Activated naive CD4-positive, alpha-beta T cell treated with anti-CD3 and anti-CD28 coated beads, Interleukin-2, amount 10 ng/mL, durations not matched to agents 7 days and 5 days (primary cell): Measurements from ENCODE around the gene PRRX2.
"Not testable (repeated sequence)": the region's sequence is repeated elsewhere in the genome, so short reads cannot be mapped to it uniquely, and the experiment has no call there.

ENCODE experiments used
- CTCF ChIA-PET: fragments of 350-600 bp; sonication (Branson Sonifier 250); formaldehyde crosslinking; loops from one replicate; lab custom pipeline; 2021; ENCODE audit warnings: antibody characterized with exemption; lab: Charles Lee
- DNase-seq: peaks from one replicate; pipeline ENCODE4 v3.0.0-alpha.2; 2020
- H3K27ac Mint-ChIP-seq: one replicate; pipeline ENCODE4 v1.8.0; 2021; ENCODE audit warnings: mild to moderate bottlenecking, moderate library complexity, mixed read lengths
- H3K27me3 Mint-ChIP-seq: one replicate; pipeline ENCODE4 v1.8.0; 2021; ENCODE audit warnings: mild to moderate bottlenecking, mixed read lengths
- H3K36me3 Mint-ChIP-seq: one replicate; pipeline ENCODE4 v1.8.0; 2021; ENCODE audit warnings: mixed read lengths
- H3K4me1 Mint-ChIP-seq: one replicate; pipeline ENCODE4 v1.8.0; 2021; ENCODE audit warnings: mixed read lengths
- H3K4me3 Mint-ChIP-seq: one replicate; pipeline ENCODE4 v1.8.0; 2021; ENCODE audit warnings: mild to moderate bottlenecking, moderate library complexity, mixed read lengths
- H3K9me3 Mint-ChIP-seq: one replicate; pipeline ENCODE4 v1.8.0; 2021; ENCODE audit warnings: mixed read lengths

Gene PRRX2

DNA sequence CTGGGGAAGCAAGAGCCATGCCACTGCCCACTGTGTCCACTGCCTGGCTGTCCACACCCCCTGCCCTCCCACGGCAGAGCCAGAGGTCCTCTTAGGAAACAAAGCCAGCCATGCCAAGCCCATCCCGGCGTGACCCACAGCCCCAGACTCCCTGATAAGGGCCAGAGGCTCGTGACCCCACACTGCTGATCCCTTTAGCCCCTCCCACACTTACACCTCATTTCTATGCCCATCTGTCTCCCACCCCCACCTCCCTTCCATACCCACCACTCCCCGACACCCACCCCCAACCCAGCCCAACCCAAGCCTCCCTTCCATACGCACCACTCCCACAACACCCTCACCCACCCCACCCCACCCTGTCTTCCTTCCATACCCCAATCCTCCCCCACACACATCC is 70.1 kb downstream of the PRRX2 start:
- CTCF ChIA-PET = interaction anchor here (1.0 to 5.1 kb wide), 2 partner anchors 9 to 48 kb away, joined by 5 to 87 read pairs; no protein-coding TSS in a partner anchor
- Mint-ChIP-seq H3K27ac (no peak overlapping the region), H3K4me3 (no peak overlapping the region), H3K27me3 (peaks cover 49% of the 10 kb centered on the region), H3K36me3 (no peaks in the 10 kb centered on the region), H3K4me1 (peaks cover 16% of the 10 kb centered on the region), H3K9me3 (no peaks in the 10 kb centered on the region)
- no peak for DNase-seq

DNA sequence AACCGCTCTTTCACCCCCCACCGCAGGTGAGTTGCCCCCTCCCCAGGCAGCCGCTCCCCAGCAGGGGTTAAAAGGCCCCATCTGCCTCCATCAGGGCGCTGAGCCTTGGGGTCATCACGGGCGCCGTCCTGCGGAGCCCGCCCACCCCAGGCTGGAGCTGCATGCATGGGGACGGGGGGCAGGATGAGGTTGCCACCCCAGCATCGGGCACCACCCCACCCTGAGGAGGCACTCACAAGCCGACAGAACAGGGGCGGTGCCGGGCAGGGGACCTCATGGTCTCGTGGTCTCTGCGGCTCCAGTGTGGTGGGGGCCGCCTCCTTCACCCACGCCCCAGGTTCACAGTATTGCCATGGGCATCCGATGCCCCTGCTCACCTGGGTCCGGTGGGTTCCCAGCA is 70.9 kb downstream of the PRRX2 start:
- Mint-ChIP-seq H3K9me3 (no peaks in the 10 kb centered on the region), H3K27ac (no peak overlapping the region), H3K4me3 (no peak overlapping the region), H3K27me3 (peaks cover 50% of the 10 kb centered on the region), H3K4me1 (peaks cover 16% of the 10 kb centered on the region), H3K36me3 (no peaks in the 10 kb centered on the region)
- DNase-seq = no peak
- CTCF ChIA-PET = interaction anchor here (1.0 to 5.1 kb wide), 3 partner anchors 10 to 116 kb away, joined by 3 to 87 read pairs (median 5); partner anchors contain the start of gene C9orf50

DNA sequence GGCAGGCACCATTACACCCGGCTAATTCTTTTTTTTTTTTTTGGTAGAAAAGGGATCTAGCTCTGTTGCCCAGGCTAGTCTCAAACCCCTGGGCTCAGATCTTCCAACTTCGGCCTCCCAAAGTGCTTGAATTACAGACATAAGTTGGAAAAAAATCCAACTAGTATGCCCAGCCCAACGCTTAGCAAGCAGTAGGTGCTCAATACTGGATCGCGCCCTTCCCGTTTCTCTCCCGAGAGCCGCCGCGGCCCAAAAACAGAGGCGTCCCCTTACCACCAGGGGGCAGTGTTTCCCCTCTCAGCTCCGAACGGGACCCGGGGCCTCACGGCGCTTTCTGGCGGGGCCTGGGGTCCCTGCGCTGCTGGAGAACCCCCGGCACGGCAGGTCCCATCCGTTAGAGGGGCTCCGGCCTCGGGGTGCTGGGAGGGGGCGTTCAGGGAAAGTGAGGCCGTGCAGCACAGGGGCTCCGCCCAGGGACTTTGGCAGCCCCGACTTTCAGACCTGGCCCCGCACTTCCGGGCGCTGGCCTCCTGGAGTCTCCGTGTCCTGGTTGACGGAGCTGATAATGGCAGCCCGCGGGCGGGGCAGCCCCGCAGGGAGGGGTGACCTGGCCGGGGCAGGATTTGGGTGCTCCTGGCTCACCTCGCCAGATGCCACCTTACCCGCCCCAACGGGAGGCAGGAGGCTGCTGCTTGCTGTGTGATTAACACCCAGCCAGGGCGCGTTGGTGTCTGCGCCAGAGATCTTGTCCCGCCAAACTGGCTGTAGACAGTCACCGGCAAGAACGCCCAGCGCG is 72.2 kb downstream of the PRRX2 start:
- CTCF ChIA-PET = interaction anchor here (0.6 to 5.1 kb wide), 22 partner anchors 9 to 164 kb away, joined by 3 to 87 read pairs (median 4); partner anchors contain the start of genes ASB6 and C9orf50
- Mint-ChIP-seq H3K9me3 (no peaks in the 10 kb centered on the region), H3K4me3 (peak overlapping the region; percentile 65), H3K4me1 (peaks cover 16% of the 10 kb centered on the region), H3K36me3 (no peaks in the 10 kb centered on the region), H3K27me3 (peaks cover 44% of the 10 kb centered on the region), H3K27ac (peak overlapping the region; percentile 80)
- peak; percentile 90 for DNase-seq

DNA sequence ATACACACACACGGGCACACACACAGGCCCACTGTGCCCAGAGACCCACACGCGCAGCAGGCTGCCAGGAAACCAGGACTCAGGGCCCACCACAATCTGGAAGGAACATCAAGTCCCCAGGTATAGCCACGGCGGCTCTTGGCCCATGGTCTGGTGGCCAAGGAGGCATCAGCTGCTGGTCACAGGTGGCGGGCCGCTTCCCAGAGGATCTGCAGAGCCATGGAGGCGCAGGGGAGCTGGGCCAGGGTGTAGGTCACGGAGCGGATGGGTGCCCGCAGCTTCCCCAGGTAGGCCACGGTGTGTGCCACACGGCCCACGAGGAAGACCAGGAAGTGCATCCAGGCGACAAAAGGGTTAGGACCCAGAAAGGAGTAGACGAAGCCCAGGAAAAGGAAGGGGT is 74.0 kb downstream of the PRRX2 start:
- CTCF ChIA-PET = interaction anchor here (0.6 to 5.1 kb wide), 7 partner anchors 10 to 211 kb away, joined by 3 to 87 read pairs (median 7); no protein-coding TSS in a partner anchor
- no peak for DNase-seq
- no peak overlapping the region for H3K4me3 Mint-ChIP-seq
- H3K4me1 Mint-ChIP-seq = peaks cover 16% of the 10 kb centered on the region
- H3K36me3 Mint-ChIP-seq = no peaks in the 10 kb centered on the region
- H3K27me3 Mint-ChIP-seq = peaks cover 52% of the 10 kb centered on the region
- no peaks in the 10 kb centered on the region for H3K9me3 Mint-ChIP-seq
- no peak overlapping the region for H3K27ac Mint-ChIP-seq

DNA sequence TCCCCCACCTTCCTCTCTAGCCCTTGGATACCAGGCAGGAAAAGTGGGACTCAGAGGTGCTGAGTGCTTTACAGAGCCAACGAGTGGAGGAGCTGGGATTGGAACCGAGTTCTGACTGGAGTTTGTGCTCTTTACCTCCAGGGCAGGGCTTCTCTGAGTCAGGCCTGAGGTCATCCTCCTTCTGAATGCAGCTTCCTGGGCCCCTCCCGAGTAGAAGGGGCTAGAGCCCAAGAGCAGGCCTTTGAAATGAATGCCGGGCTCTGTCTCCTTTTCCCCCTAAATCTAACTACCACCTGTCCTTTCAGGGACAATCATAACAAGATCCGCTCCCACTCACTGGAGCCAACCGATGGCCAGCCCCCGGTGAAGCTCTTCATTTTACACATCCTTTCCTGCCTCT is 74.7 kb downstream of the PRRX2 start:
- H3K4me1 Mint-ChIP-seq = peaks cover 16% of the 10 kb centered on the region
- no peaks in the 10 kb centered on the region for H3K9me3 Mint-ChIP-seq
- CTCF ChIA-PET = interaction anchor here (0.6 to 5.1 kb wide), 5 partner anchors 9 to 50 kb away, joined by 3 to 87 read pairs (median 7); no protein-coding TSS in a partner anchor
- H3K27ac Mint-ChIP-seq = no peak overlapping the region
- no peak for DNase-seq
- no peaks in the 10 kb centered on the region for H3K36me3 Mint-ChIP-seq
- H3K4me3 Mint-ChIP-seq = no peak overlapping the region
- H3K27me3 Mint-ChIP-seq = peaks cover 50% of the 10 kb centered on the region

DNA sequence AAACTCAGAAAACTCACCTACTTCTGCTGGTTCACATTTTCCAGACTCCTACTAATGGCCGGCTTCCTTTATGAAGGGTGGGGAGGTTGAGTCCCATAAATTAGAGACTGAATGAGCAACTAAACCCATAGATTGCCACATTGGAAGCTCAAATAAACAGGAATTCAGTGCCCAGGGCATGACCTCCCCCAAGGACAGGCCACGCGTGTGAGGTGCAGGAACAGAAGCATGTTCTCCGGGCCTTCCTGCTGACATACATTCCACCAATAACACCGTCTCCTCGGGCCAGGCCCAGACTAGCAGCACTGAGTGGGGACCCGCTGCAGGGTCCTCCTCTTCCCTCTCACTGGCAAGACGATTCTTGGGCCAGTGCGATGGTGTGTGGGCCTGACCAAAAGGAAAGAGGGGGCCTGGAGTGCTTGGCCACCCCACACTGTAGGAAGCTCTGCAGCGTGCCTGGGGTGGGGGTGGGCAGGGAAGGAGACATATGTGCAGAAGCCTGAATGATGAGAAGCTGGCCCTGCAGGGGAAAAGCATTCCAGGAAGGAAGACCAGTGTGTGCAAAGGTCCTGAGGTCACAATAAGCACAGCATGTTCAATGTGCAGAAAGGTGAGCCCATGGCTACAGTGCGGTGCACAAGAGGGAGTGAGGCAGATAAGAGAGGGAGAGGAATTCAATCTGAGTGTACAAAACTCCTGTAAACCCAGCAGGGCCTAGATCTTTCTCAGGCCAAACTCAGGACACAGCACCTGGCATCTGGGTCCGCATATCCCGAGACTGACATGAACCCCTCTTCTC is 75.4 kb downstream of the PRRX2 start:
- Mint-ChIP-seq H3K4me3 (no peak overlapping the region), H3K27me3 (peaks cover 51% of the 10 kb centered on the region), H3K36me3 (no peaks in the 10 kb centered on the region), H3K9me3 (no peaks in the 10 kb centered on the region), H3K27ac (no peak overlapping the region), H3K4me1 (peaks cover 16% of the 10 kb centered on the region)
- DNase-seq = no peak
- CTCF ChIA-PET = interaction anchor here (1.3 to 5.1 kb wide), 4 partner anchors 9 to 49 kb away, joined by 3 to 87 read pairs (median 10); no protein-coding TSS in a partner anchor

DNA sequence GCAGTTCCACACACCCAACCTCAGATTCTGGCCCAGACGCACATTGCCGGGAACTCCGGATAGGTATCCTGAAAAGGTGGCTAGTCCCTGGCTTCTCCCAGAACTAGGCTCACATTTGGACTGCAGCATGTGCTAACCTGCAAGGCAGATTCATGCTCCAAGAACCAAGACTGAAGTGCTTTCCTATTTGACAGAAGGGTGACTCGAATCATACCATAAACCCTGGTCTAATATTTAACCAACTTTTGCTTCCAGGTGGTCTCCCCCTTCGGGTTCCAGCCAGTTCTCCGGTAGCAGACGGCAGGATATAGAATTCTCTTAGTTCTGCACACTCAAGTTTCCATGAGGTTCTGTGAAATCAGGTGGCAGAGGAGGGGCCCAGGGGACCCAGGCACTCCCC is 79.8 kb downstream of the PRRX2 start:
- CTCF ChIA-PET = no interaction called here
- no peak overlapping the region for H3K4me3 Mint-ChIP-seq
- H3K27ac Mint-ChIP-seq = no peak overlapping the region
- no peaks in the 10 kb centered on the region for H3K4me1 Mint-ChIP-seq
- no peak for DNase-seq
- peaks cover 49% of the 10 kb centered on the region for H3K27me3 Mint-ChIP-seq
- no peaks in the 10 kb centered on the region for H3K36me3 Mint-ChIP-seq
- H3K9me3 Mint-ChIP-seq = no peaks in the 10 kb centered on the region

DNA sequence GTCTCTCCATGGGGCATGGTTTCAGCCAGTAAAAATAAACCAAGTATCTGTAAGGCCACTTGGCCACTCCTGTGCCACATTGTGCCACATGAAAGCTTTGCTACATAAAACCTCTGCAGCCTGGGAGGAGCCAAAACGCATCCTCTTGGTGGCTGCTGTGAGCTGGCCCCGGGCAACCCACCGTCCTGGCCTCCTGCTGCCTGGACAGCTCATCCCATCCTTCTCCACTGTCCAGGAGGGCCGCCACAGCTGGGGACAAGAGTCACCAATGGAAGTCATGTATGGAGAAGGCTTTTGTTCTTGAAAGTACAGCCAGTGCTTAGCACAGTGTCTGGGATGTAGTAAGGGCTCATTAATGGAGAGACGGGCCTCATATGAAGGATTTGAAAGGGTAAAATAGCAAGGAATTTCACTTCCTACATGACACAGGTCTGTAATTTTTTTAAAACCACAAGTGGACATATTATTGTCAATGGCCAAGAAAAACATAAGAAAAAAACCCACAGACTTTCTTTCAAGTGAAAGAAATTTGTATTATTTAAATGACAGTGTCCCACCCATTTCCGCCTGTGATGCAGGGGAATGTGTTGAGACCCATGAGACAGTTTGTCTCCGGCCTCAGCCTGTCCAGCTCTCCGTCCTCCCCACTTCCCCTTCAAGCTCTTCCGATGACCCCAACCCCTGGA is 80.8 kb downstream of the PRRX2 start:
- no peak for DNase-seq
- Mint-ChIP-seq H3K4me1 (no peaks in the 10 kb centered on the region), H3K36me3 (no peaks in the 10 kb centered on the region), H3K27me3 (peaks cover 43% of the 10 kb centered on the region), H3K9me3 (no peaks in the 10 kb centered on the region), H3K27ac (no peak overlapping the region), H3K4me3 (no peak overlapping the region)
- CTCF ChIA-PET = interaction anchor here (1.0 kb wide), 1 partner anchor 10 kb away, joined by 3 read pairs; no protein-coding TSS in a partner anchor

DNA sequence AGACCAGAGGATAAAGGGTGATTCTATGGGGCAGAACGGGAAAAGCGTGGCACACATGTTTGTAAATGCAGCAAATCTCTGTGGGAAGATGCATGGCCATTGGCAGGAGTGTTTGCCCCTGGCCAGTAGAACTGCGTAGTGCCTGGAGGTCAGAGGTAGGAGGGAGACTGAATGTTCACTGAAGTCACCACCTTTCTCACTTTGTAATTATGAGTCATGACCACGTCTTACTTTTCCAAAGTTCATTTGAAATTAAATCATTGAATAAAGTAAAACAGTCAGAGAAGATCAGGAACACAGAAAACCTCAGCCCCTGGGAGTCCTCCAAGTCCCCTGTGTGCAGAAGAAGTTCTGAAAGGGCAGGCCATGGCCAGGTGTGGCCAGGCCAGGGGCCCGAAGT is 82.8 kb downstream of the PRRX2 start:
- Mint-ChIP-seq H3K36me3 (no peaks in the 10 kb centered on the region), H3K9me3 (no peaks in the 10 kb centered on the region), H3K27me3 (peaks cover 52% of the 10 kb centered on the region), H3K4me3 (no peak overlapping the region), H3K4me1 (peaks cover 9% of the 10 kb centered on the region), H3K27ac (no peak overlapping the region)
- CTCF ChIA-PET = interaction anchor here (1.1 to 2.3 kb wide), 2 partner anchors 9 to 36 kb away, joined by 3 to 12 read pairs; no protein-coding TSS in a partner anchor
- no peak for DNase-seq

DNA sequence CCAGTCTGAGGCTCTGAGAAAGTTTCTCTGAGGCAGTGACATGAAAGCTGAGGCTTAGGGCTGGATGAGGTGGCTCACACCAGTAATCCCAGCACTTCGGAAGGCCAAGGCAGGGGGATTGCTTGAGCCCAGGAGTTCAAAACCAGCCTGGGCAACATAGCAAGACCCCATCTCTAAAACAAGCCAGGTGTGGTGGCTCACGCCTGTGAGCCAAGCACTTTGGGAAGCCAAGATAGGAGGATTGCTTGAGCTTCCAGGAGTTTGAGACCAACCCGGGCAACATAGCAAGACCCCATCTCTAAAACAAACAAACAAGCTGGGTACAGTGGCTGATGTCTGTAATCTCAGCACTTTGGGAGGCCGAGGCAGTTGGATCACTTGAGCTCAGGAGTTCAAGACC is 83.6 kb downstream of the PRRX2 start:
- not testable (repeated sequence) for H3K9me3 Mint-ChIP-seq, H3K36me3 Mint-ChIP-seq, H3K27ac Mint-ChIP-seq, H3K4me3 Mint-ChIP-seq, DNase-seq
- CTCF ChIA-PET = interaction anchor here (1.0 to 2.3 kb wide), 6 partner anchors 10 to 41 kb away, joined by 3 to 12 read pairs (median 4); no protein-coding TSS in a partner anchor
- H3K4me1 Mint-ChIP-seq = peaks cover 11% of the 10 kb centered on the region
- H3K27me3 Mint-ChIP-seq = peaks cover 53% of the 10 kb centered on the region

DNA sequence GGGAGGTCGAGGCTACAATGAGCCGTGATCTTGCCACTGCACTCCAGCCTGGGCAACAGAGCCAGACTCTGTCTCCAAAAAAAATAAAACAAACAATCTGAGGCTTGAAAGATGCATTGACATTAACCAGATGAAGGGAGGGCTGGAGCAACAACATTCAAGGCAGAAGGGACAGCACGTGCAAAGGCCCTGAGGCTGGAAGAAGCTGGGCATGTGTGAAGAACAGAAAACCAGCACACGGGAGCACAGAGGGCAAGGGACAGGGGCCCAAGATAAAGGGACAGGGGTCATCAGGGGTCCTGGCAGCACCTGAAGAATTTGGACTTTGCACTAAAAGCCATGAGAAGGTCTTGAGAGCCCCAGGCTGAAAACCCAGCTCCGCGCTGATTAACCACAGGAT is 84.1 kb downstream of the PRRX2 start:
- Mint-ChIP-seq H3K4me3 (no peak overlapping the region), H3K27ac (no peak overlapping the region), H3K4me1 (peaks cover 11% of the 10 kb centered on the region), H3K9me3 (no peaks in the 10 kb centered on the region), H3K36me3 (no peaks in the 10 kb centered on the region), H3K27me3 (peaks cover 54% of the 10 kb centered on the region)
- CTCF ChIA-PET = interaction anchor here (1.0 to 2.3 kb wide), 5 partner anchors 10 to 40 kb away, joined by 4 to 12 read pairs (median 4); no protein-coding TSS in a partner anchor
- DNase-seq = no peak

DNA sequence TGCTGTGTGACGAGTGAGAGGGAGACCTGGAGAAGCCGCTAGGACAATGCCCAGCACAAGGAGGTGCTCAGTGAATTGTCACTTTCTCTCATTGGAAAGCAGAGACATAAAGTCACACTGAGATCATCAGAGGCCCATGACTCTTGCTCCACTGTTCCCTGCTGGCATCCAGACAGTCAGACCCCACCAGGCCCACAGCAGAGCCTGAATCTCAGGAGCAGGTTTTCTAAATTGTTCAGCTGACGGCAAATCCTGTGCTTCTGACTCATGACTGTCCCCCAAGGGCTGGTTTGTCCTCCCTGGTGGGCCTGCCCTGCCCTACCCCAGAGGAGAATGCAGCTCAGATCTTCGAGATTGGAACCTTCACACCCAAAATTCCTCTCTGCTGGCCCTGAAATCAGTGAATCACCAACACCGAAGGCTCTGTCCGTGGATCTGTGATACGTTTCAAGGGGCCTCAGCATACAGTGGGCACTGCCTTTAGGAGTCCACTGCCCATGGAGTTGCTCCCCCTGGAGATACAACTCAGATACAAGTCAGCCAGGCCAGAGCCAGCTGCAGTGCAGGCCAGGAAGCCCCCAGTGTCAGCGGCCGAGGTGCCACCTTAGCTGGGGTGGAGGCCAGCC is 84.7 kb downstream of the PRRX2 start:
- CTCF ChIA-PET = interaction anchor here (1.1 to 2.3 kb wide), 3 partner anchors 11 to 32 kb away, joined by 4 to 12 read pairs (median 5); no protein-coding TSS in a partner anchor
- no peak for DNase-seq
- H3K27me3 Mint-ChIP-seq = peaks cover 59% of the 10 kb centered on the region
- H3K9me3 Mint-ChIP-seq = no peaks in the 10 kb centered on the region
- no peak overlapping the region for H3K4me3 Mint-ChIP-seq
- H3K27ac Mint-ChIP-seq = no peak overlapping the region
- peaks cover 11% of the 10 kb centered on the region for H3K4me1 Mint-ChIP-seq
- no peaks in the 10 kb centered on the region for H3K36me3 Mint-ChIP-seq
